ENCODE data around the gene TXNL4B. TPM values are rescaled to one million over a fixed set of nuclear protein-coding genes. Genes with fewer than 3 reads are reported as not detected.

TXNL4B gene
- total and polyA plus RNA-seq, 9 of the 15 experiments (the other 6 are each of a cell fraction or from before 2014, with no cell fraction given) = 11.9 to 38.0 (median 22.3) TPM

- no peak for TF ChIP-seq THAP12 (CRISPR knock-in tag; IDR thresholded peaks at IDR 0.05)
Observed at GRCh38 chr16:72138064-72138572, 44.7 kb upstream of the TXNL4B start (continued).

GRCh38 chr16:72137380-72138063, 44.1 kb upstream of the TXNL4B start:
- H3K4me2 ChIP-seq (ENCODE audit: insufficient read depth, low read length) = no peak overlapping the region
- in situ Hi-C loops (cut with MboI) = no loop called here
- H4K20me1 ChIP-seq (replicated peaks; ENCODE audit: control insufficient read depth, insufficient read depth, low read length) = no peaks in the 10 kb centered on the region
- no peak overlapping the region for H2AFZ ChIP-seq (ENCODE audit: low read depth, low read length)
- intact Hi-C loops (cut with micrococcal nuclease) = loop anchor here (10.0 kb wide), 1 partner anchor 87 kb away; no protein-coding TSS in a partner anchor
- no peak overlapping the region for H3K9ac ChIP-seq (ENCODE audit: insufficient read depth in 1 of 2, low read depth in 2 of 2, low read length in 2 of 2)
- no peaks in the 10 kb centered on the region for H3K9me3 ChIP-seq (replicated peaks; ENCODE audit: control insufficient read depth, insufficient read depth, low read depth, low read length)
- no peaks in the 10 kb centered on the region for H3K79me2 ChIP-seq (ENCODE audit: control insufficient read depth, insufficient read depth, low read length)
- no peak overlapping the region for H3K27ac ChIP-seq (ENCODE audit: extremely low read depth, low read depth, low read length)
- DNase-seq (ENCODE audit: extremely low read depth in 1 of 4, low spot score in 3 of 4) = no peak
- no peak for ATAC-seq
- FAIRE-seq = no peak
- no peaks in the 10 kb centered on the region for H3K9me1 ChIP-seq (ENCODE audit: control insufficient read depth, insufficient read depth, low read length)
- peaks cover 0 to 40% of the 10 kb centered on the region in 2 experiments; a peak in 4 of 5 replicates for H3K27me3 ChIP-seq (ENCODE audit: control insufficient read depth in 2 of 2, insufficient read depth in 2 of 2, low read length in 2 of 2)
- CTCF ChIA-PET (ENCODE audit: low intra/inter-chr PET ratio) = no interaction called here
- H3K4me1 ChIP-seq (replicated peaks in 1 of 2; ENCODE audit: control insufficient read depth in 2 of 2, insufficient read depth in 2 of 2, low read length in 2 of 2) = no peaks in the 10 kb centered on the region
- no peak overlapping the region for H3K4me3 ChIP-seq
- POLR2A ChIA-PET = no interaction called here
- no peaks in the 10 kb centered on the region for H3K36me3 ChIP-seq (ENCODE audit: control insufficient read depth, insufficient read depth, low read length)
- no TSS peak for BruUV-seq (replicated peaks)
- WGBS (ENCODE audit: insufficient coverage, low coverage, missing lambda C conversion rate) = under 1% methylated on average over 13 of the region's 15 CpGs
- TF ChIP-seq LARP7 (IDR thresholded peaks at IDR 0.05) (no peak), IRF1 (CRISPR knock-in tag; IDR thresholded peaks at IDR 0.05; ENCODE audit: borderline replicate concordance) (no peak), ILK (tag; IDR thresholded peaks at IDR 0.05; ENCODE audit: borderline replicate concordance, low read depth) (no peak), ZKSCAN1 (IDR thresholded peaks at IDR 0.05; ENCODE audit: low read depth, low read length) (no peak), ZNF717 (CRISPR knock-in tag; IDR thresholded peaks at IDR 0.05) (no peak), POLR2AphosphoS5 (IDR thresholded peaks at IDR 0.05; ENCODE audit: control insufficient read depth, insufficient read depth, low read depth, low read length) (no peak), CREM (IDR thresholded peaks at IDR 0.05; ENCODE audit: low read depth) (no peak), ETS1 (conservative IDR thresholded peaks at IDR 0.05; ENCODE audit: control insufficient read depth, low read depth, low read length) (no peak), RBBP5 (IDR thresholded peaks at IDR 0.05; ENCODE audit: borderline replicate concordance, insufficient read depth, low read length, poor library complexity, severe bottlenecking) (no peak), PRDM10 (IDR thresholded peaks at IDR 0.05; ENCODE audit: partially characterized antibody) (no peak)
